NCI-H2081 treated with DMSO at 0.1 percent for 48 hours (cell line): ENCODE data around the gene PJVK.

ENCODE experiments used
- DNase-seq: peaks from one replicate; lab custom pipeline; 2025; lab: John Stamatoyannopoulos, UW

PJVK gene

GRCh38 chr2:178482437-178482836, 31.3 kb downstream of the PJVK start:
- no peak for DNase-seq

DNA sequence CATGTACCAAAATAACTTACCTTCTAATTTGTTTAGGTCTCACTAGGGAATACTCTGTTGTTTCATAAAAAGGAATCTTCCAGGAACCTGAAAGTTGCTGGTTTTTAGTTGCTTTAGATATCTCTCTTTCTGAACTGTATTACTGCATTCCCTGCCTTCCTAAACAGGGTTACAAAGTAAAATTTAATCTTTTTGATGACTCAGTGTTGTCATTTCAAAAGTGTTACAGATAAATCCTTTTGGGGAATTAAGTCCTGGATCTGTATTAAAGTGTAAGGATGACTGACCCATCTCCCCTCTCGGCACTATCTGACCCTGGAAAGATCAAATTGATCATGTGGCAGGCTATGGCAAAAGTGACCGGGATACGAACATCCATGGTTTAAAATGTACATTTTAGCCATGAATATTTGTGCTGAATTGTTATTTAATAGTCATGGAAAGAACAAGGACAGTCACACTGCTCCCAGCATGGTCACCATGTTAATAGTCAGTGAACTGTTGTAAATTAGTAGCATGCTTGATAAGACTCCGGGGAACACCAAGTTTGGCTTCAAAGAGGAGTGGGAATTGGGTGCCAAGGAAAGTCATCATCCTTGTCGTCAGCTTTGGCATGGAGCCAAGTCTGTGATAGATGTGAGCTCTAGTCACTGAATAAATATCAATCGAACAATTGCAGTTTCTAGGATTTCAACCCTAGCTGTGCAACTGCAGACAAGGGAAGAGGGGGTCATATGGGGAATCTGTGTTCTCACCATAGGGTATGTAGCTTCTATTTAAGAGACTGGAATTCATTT, 33.3 kb downstream of the PJVK start:
- DNase-seq, result peak; percentile 18

GRCh38 chr2:178485356-178485755, 34.2 kb downstream of the PJVK start:
- no peak for DNase-seq

DNA sequence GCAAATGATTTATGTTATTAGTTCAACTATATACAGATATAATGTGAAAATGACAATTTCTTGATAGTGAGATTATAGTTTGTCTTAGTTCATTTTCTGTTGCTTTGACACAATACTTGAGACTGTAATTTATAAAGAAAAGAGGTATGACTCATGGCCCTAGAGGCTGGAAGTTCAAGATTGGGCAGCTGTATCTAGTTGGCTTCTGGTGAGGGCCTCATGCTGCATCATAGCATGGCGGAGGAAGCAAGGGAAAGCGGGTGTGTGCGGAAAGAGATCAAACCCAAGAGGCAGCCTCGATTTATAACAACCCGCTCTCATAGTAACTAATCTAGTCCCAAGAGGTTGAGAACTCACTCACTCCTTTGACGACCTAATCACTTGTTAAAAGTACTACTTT, 40.4 kb downstream of the PJVK start:
- no peak for DNase-seq

- no peak for DNase-seq
Observed at GRCh38 chr2:178496049-178496448, 44.9 kb downstream of the PJVK start.

GRCh38 chr2:178498137-178498536, 47.0 kb downstream of the PJVK start:
- no peak for DNase-seq

GRCh38 chr2:178499640-178500039, 48.5 kb downstream of the PJVK start:
- DNase-seq, result no peak

DNA sequence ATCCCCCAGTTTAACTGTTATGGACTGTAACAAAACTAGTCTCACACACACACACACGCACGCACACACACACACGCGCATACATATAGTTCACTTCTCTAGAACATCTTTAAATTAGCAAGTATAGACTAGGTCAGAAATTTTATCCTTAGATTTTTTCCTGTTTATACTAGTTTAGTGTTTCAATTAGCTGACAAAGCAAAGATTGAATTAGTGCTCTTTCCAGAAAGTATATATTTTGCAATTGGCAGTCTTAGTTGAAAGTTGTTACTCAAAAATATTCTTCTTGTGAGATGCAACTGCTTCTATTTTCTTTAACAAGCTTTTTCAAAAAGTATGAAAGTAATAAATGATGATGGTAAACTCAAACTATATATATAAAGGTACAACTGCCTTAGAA, 51.6 kb downstream of the PJVK start:
- DNase-seq, result no peak

DNA sequence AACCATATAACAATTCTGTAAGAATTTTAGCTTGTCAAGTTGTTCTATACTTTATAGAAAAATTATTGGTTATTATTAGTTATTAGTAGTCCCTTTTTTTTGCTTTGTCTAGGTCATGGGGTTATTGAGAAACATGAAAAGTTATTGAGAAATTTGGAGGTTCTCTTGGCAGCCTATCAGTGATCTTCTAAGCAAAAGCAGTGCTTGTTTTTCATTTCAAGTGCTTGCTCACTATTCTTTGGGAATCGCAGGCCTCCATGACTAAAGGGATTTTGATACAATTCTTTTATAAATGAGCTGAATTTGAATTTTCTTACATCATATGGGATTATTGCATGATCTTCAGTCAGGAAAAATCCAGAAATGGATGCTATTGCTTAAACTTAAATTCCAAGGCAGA, 54.9 kb downstream of the PJVK start:
- DNase-seq, result no peak

GRCh38 chr2:178506524-178506923, 55.3 kb downstream of the PJVK start:
- DNase-seq, result no peak

GRCh38 chr2:178506949-178507348, 55.8 kb downstream of the PJVK start:
- no peak for DNase-seq

DNA sequence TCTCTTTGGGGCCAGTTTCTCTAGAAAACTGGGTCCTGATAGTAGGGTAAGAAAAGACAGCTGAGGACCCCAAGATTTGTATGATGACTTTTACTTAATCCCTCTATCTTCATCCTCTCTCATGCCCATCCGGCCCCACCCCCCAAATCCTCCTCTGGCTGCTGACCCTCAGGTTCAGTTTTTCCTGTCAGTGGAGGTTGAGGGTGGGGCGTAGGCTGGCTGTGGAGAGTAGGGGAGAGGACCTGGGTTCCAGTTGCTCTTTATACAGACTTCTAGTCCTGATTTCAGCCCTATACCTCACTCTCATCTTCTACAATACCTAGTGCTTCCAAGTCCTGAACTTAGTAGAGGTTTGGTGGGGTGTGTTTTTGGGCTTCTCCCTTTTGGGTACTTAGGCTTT, 57.5 kb downstream of the PJVK start:
- no peak for DNase-seq

DNA sequence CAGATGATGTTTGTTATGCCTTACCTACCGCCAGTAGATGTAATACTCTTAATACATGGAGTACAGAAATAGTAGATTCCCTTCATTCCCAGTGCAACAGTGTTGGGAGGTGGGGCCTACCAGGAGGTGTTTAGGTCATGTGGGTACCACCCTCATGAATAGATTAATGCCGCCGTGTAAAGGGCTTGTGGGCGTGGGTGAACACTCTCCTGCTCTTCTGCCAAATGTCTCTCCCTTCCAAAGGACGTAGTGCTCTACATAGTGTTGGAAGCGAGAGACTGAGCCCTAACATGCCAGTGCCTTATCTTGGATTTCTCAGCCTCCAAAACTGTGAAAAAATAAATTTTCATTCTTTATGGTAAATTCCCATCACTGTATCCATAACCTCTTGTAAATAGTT, 59.2 kb downstream of the PJVK start:
- no peak for DNase-seq
